GM12878 (cell line): ENCODE data around the gene KCNH5. TPM values are rescaled to one million over a fixed set of nuclear protein-coding genes. Genes with fewer than 3 reads are reported as not detected.

Source experiments
- ATAC-seq: fragments of 200-7000 bp; cut with Tn5 transposase; 3 replicates; pipeline ENCODE4 v1.9.1; 2020; ENCODE audit warnings: mild to moderate bottlenecking, moderate library complexity
- BruUV-seq: library from RNA; stranded (reverse); fragments of 400-500 nt; replicated peaks from 2 replicates; lab custom pipeline; 2021; lab: Mats Ljungman, UMichigan
- CTCF ChIA-PET: fragments of 300-600 bp; sonication (Branson Sonifier 250); formaldehyde crosslinking; extraction: SDS; loops from one replicate; lab custom pipeline; 2021; ENCODE audit warnings: inconsistent platforms; lab: Yijun Ruan, JAX
- POLR2A ChIA-PET: fragments of 350-600 bp; formaldehyde crosslinking; extraction: SDS; loops from one replicate; lab custom pipeline; 2021; ENCODE audit warnings: inconsistent platforms; lab: Charles Lee
- RAD21 ChIA-PET: fragments of 300-600 bp; sonication (Branson Sonifier 250); formaldehyde crosslinking; loops from one replicate; lab custom pipeline; 2023; ENCODE audit warnings: antibody characterized with exemption; ENCODE audit not compliant: unreplicated experiment; lab: Charles Lee
- SMC1A ChIA-PET: fragments of 300-600 bp; sonication (Branson Sonifier 250); formaldehyde crosslinking; loops from one replicate; lab custom pipeline; 2023; ENCODE audit not compliant: unreplicated experiment, uncharacterized antibody; lab: Charles Lee
- DNase-seq: peaks from one replicate; pipeline ENCODE4 v3.0.0-alpha.2; 2011; ENCODE audit warnings: low read depth, low spot score
- FAIRE-seq: peaks from 3 replicates; lab custom pipeline; 2011; peaks lifted over from hg19 to GRCh38; lab: Jason Lieb, UNC
- H2AFZ ChIP-seq: 2 replicates; pipeline ENCODE4 v1.6.0; 2011; ENCODE audit warnings: low read depth, low read length, control low read depth; ENCODE audit not compliant: control insufficient read depth
- H3K27ac ChIP-seq: 2 replicates; pipeline ENCODE4 v1.5.1; 2011; ENCODE audit warnings: control low read depth; ENCODE audit not compliant: control insufficient read depth, insufficient read depth
- H3K27me3 ChIP-seq, 2 experiments: replicated peaks in 1 of 2; 2 replicates each; pipeline versions ENCODE4 v1.6.0 to v1.6.1; 2011; ENCODE audit warnings: low read length in 1 of 2; ENCODE audit not compliant: control insufficient read depth in 2 of 2, insufficient read depth in 2 of 2
- H3K36me3 ChIP-seq, 2 experiments: 2 replicates each; pipeline ENCODE4 v1.5.1; 2011; ENCODE audit warnings: low read length in 1 of 2; ENCODE audit not compliant: control insufficient read depth in 2 of 2, insufficient read depth in 2 of 2
- H3K4me1 ChIP-seq: 2 replicates; pipeline ENCODE4 v1.6.1; 2011; ENCODE audit warnings: mild to moderate bottlenecking, low read length, moderate library complexity, mixed read lengths; ENCODE audit not compliant: control insufficient read depth, insufficient read depth
- H3K4me2 ChIP-seq: 2 replicates; pipeline ENCODE4 v1.6.0; 2011; ENCODE audit warnings: control low read depth; ENCODE audit not compliant: control insufficient read depth, insufficient read depth
- H3K4me3 ChIP-seq: fragments of 200-600 bp; sonication (generic); 2 replicates; pipeline ENCODE4 v1.5.1; 2016
- H3K79me2 ChIP-seq: 2 replicates; pipeline ENCODE4 v1.6.0; 2011; ENCODE audit warnings: low read length; ENCODE audit not compliant: control insufficient read depth, insufficient read depth
- H3K9ac ChIP-seq: 2 replicates; pipeline ENCODE4 v1.8.0; 2011; ENCODE audit warnings: low read length, control low read depth, mixed read lengths; ENCODE audit not compliant: control insufficient read depth, insufficient read depth
- H3K9me3 ChIP-seq: replicated peaks from 3 replicates; pipeline ENCODE4 v1.5.1; 2011; ENCODE audit warnings: mild to moderate bottlenecking, low read length; ENCODE audit not compliant: control insufficient read depth, insufficient read depth
- H4K20me1 ChIP-seq: 2 replicates; pipeline ENCODE4 v1.6.0; 2011; ENCODE audit not compliant: control insufficient read depth, insufficient read depth
- ATF2 ChIP-seq: IDR thresholded peaks from 2 replicates; pipeline ENCODE4 v1.6.1; 2012; ENCODE audit warnings: low read length, inconsistent platforms
- ATF3 ChIP-seq: IDR thresholded peaks from 2 replicates; pipeline ENCODE4 v1.6.1; 2011; ENCODE audit warnings: low read depth, mild to moderate bottlenecking, low read length, moderate library complexity, borderline replicate concordance; ENCODE audit errors: extremely low read depth
- CBX3 ChIP-seq: fragments of 200-600 bp; sonication (generic); IDR thresholded peaks from 2 replicates; pipeline ENCODE4 v1.6.1; 2016; ENCODE audit warnings: low read depth, borderline replicate concordance
- CTCF ChIP-seq, 3 experiments: IDR thresholded peaks in 2 of 3; conservative IDR thresholded peaks in 1 of 3; 2 replicates each; pipeline ENCODE4 v1.5.1; 2011; ENCODE audit warnings: low read depth in 3 of 3, low read length in 3 of 3, mild to moderate bottlenecking in 3 of 3, control low read depth in 2 of 3, moderate library complexity in 2 of 3, inconsistent platforms in 1 of 3, mixed read lengths in 1 of 3; ENCODE audit not compliant: control insufficient read depth in 2 of 3, insufficient read depth in 1 of 3; ENCODE audit errors: extremely low read depth in 1 of 3
- HDGF ChIP-seq: fragments of 450-650 bp; IDR thresholded peaks from 2 replicates; pipeline ENCODE4 v1.6.1; 2016; ENCODE audit warnings: antibody characterized with exemption
- JUND ChIP-seq: IDR thresholded peaks from 2 replicates; pipeline ENCODE4 v1.6.1; 2012; ENCODE audit warnings: low read depth, mild to moderate bottlenecking, low read length, improper control_type of control experiment, moderate library complexity
- MXI1 ChIP-seq: fragments of 150-350 bp; IDR thresholded peaks from 2 replicates; pipeline ENCODE4 v1.6.1; 2011; ENCODE audit warnings: low read depth, mild to moderate bottlenecking, inconsistent platforms, low read length, improper control_type of control experiment
- NFXL1 ChIP-seq: fragments of 450-650 bp; IDR thresholded peaks from 2 replicates; pipeline ENCODE4 v1.6.1; 2017; ENCODE audit warnings: antibody characterized with exemption, mild to moderate bottlenecking, borderline replicate concordance
- PAX5 ChIP-seq: IDR thresholded peaks from 2 replicates; pipeline ENCODE4 v1.6.1; 2011; ENCODE audit warnings: low read depth, low read length, borderline replicate concordance
- ZNF592 ChIP-seq: fragments of 450-650 bp; IDR thresholded peaks from 2 replicates; pipeline ENCODE4 v1.6.1; 2017; ENCODE audit warnings: mild to moderate bottlenecking, moderate library complexity
- ZNF687 ChIP-seq: fragments of 450-650 bp; IDR thresholded peaks from 2 replicates; pipeline ENCODE4 v1.6.1; 2017; ENCODE audit warnings: mild to moderate bottlenecking, moderate library complexity
- WGBS: methylation state at CpG from one replicate; pipeline ENCODE4 v1.1.6; 2016; ENCODE audit warnings: low lambda C conversion rate; ENCODE audit not compliant: insufficient replicate concordance, insufficient coverage; ENCODE audit errors: missing lambda C conversion rate; 5-methylcytosine and 5-hydroxymethylcytosine counted together
- in situ Hi-C: fragments of 300-500 bp; cut with MboI; formaldehyde crosslinking; loops from 9 replicates; pipeline ENCODE4 v1.14.3; 2018; ENCODE audit warnings: mixed read lengths
- intact Hi-C: fragments of 100-400 bp; cut with micrococcal nuclease; formaldehyde crosslinking; loops from one replicate; pipeline ENCODE4 v1.14.2; 2022; ENCODE audit not compliant: unreplicated experiment
- polyA plus RNA-seq, 11 experiments: library from polyadenylated mRNA; depleted of rRNA in 4 of 11; unstranded in 6 of 11; stranded (reverse) in 5 of 11; fragments of >200 nt; fragmentation: Nextera tagmentation in 4 of 11; fragmentation: Illumina TruSeq in 1 of 11; extraction: Ambion mirVana in 4 of 11; extraction: Trizol in 1 of 11; gene quantifications; 1 replicate in 1 of 11; 2 replicates in 10 of 11; pipeline versions ENCODE4 v1.2.1 to v1.2.3, GENCODE V29; 2011 to 2016; ENCODE audit warnings: inconsistent platforms in 2 of 11, missing spikeins in 2 of 11, low read depth in 1 of 11
- total RNA-seq, 4 experiments: library from RNA; depleted of rRNA in 3 of 4; stranded (reverse); fragments of >200 nt in 3 of 4; fragmentation: Illumina TruSeq in 1 of 4; extraction: Trizol in 1 of 4; gene quantifications; 2 replicates each; pipeline versions ENCODE4 v1.2.1 to v1.2.3, GENCODE V29; 2013 to 2021

Gene KCNH5
- total and polyA plus RNA-seq, 10 of the 15 experiments (the other 5 are each of a cell fraction or from before 2014, with no cell fraction given): under 0.01 to 0.04 (median 0.04) TPM; not detected in 7

GRCh38 chr14:63009495-63009894, 35.8 kb downstream of the KCNH5 start:
- intact Hi-C loops (no loop called here), in situ Hi-C loops (no loop called here)
- CTCF ChIA-PET: no interaction called here
- no peaks in the 10 kb centered on the region for H3K4me1 ChIP-seq
- no TSS peak for BruUV-seq
- H3K4me2 ChIP-seq: no peak overlapping the region
- no peak for TF ChIP-seq NFXL1
- TF ChIP-seq ATF2: no peak
- no peak for TF ChIP-seq ZNF687
- TF ChIP-seq JUND: no peak
- TF ChIP-seq PAX5: no peak
- TF ChIP-seq CBX3: no peak
- TF ChIP-seq ATF3: no peak
- TF ChIP-seq ZNF592: no peak
- TF ChIP-seq CTCF (IDR thresholded peaks at IDR 0.05 in 2 of 3, conservative IDR thresholded peaks at IDR 0.05 in 1 of 3; ENCODE audit: control insufficient read depth in 2 of 3, extremely low read depth in 1 of 3, insufficient read depth in 1 of 3, low read depth in 3 of 3, low read length in 3 of 3): no peak
- no peak for TF ChIP-seq HDGF
- no peak for TF ChIP-seq MXI1
- WGBS: 57% methylated on average over 2 of the region's 2 CpGs
- no peak for ATAC-seq
- no peak overlapping the region for H3K27ac ChIP-seq
- H3K4me3 ChIP-seq: no peak overlapping the region
- RAD21 ChIA-PET: no interaction called here
- no peak overlapping the region for H2AFZ ChIP-seq
- no peaks in the 10 kb centered on the region for H3K79me2 ChIP-seq
- no peak for FAIRE-seq
- H4K20me1 ChIP-seq: no peaks in the 10 kb centered on the region
- H3K36me3 ChIP-seq: no peaks in the 10 kb centered on the region
- no peaks in the 10 kb centered on the region for H3K27me3 ChIP-seq
- H3K9me3 ChIP-seq: no peaks in the 10 kb centered on the region
- no peak overlapping the region for H3K9ac ChIP-seq
- POLR2A ChIA-PET: no interaction called here
- SMC1A ChIA-PET: no interaction called here
- DNase-seq: no peak
